ENCODE measurements around the gene NEK10. TPM values are rescaled to one million over a fixed set of nuclear protein-coding genes. Genes with fewer than 3 reads are reported as not detected.

Gene NEK10
- total RNA-seq, 1 experiment from 2014 or later = 5.7 TPM

DNA sequence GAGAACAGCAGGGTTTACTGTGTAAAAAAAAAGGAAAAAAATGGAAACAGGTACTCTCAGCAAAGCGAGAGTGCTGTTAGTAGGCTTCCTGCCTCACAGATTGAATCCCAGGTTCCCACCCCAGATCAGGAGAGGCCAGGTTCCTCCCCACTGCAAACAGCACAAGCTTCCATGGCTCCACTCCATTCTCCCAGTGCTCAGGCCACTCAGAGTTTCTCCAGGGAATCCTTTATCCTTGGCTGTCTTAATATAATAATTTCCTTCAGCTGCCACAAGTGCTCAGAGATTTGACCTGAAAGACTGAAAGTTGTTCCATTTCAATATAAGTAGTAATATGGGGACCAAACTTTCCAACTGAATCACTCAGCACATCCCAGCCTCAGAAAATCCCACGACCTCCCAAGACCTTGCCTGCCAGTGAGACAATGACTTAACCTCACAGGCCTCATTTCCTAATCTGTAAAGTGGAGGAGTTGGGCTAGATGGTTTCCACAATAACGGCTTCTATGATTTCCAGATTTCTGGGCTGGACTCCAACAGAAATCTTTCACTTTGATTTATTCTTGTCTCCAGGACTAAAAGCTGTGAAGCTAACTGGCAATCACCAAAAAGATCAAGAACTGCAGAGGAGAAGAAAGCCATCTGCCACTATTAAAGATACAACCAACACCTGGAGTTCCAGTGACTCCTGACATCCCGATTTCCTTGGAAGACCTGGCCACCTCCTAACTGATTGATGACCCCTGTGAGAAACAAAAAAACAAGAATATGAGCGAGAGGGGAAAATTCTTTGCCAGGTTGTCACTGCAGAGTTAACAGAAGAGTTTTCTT lies 289.5 kb downstream of the NEK10 start:
- no peaks in the 10 kb centered on the region for H3K27me3 ChIP-seq (ENCODE audit: control insufficient read depth, insufficient read depth, low read length)
- no TSS peak for BruUV-seq (replicated peaks)
- TF ChIP-seq SIN3A (IDR thresholded peaks at IDR 0.05; ENCODE audit: borderline replicate concordance, insufficient read depth, low read depth, low read length) (no peak), TCF7L2 (IDR thresholded peaks at IDR 0.05; ENCODE audit: low read depth, low read length) (no peak), POLR2AphosphoS5 (IDR thresholded peaks at IDR 0.05; ENCODE audit: low read depth, low read length) (no peak)
- TF ChIP-seq, protein P1, sequence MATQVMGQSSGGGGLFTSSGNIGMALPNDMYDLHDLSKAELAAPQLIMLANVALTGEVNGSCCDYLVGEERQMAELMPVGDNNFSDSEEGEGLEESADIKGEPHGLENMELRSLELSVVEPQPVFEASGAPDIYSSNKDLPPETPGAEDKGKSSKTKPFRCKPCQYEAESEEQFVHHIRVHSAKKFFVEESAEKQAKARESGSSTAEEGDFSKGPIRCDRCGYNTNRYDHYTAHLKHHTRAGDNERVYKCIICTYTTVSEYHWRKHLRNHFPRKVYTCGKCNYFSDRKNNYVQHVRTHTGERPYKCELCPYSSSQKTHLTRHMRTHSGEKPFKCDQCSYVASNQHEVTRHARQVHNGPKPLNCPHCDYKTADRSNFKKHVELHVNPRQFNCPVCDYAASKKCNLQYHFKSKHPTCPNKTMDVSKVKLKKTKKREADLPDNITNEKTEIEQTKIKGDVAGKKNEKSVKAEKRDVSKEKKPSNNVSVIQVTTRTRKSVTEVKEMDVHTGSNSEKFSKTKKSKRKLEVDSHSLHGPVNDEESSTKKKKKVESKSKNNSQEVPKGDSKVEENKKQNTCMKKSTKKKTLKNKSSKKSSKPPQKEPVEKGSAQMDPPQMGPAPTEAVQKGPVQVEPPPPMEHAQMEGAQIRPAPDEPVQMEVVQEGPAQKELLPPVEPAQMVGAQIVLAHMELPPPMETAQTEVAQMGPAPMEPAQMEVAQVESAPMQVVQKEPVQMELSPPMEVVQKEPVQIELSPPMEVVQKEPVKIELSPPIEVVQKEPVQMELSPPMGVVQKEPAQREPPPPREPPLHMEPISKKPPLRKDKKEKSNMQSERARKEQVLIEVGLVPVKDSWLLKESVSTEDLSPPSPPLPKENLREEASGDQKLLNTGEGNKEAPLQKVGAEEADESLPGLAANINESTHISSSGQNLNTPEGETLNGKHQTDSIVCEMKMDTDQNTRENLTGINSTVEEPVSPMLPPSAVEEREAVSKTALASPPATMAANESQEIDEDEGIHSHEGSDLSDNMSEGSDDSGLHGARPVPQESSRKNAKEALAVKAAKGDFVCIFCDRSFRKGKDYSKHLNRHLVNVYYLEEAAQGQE (IDR thresholded peaks at IDR 0.05; ENCODE audit: insufficient read depth in 1 of 2, low read depth in 2 of 2, low read length in 1 of 2) = no peak
- TF ChIP-seq, protein P2, sequence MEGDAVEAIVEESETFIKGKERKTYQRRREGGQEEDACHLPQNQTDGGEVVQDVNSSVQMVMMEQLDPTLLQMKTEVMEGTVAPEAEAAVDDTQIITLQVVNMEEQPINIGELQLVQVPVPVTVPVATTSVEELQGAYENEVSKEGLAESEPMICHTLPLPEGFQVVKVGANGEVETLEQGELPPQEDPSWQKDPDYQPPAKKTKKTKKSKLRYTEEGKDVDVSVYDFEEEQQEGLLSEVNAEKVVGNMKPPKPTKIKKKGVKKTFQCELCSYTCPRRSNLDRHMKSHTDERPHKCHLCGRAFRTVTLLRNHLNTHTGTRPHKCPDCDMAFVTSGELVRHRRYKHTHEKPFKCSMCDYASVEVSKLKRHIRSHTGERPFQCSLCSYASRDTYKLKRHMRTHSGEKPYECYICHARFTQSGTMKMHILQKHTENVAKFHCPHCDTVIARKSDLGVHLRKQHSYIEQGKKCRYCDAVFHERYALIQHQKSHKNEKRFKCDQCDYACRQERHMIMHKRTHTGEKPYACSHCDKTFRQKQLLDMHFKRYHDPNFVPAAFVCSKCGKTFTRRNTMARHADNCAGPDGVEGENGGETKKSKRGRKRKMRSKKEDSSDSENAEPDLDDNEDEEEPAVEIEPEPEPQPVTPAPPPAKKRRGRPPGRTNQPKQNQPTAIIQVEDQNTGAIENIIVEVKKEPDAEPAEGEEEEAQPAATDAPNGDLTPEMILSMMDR (IDR thresholded peaks at IDR 0.05) = no peak
- intact Hi-C loops (cut with micrococcal nuclease; ENCODE audit: unreplicated experiment) (no loop called here), in situ Hi-C loops (cut with HindIII; ENCODE audit: low pct_unique_long_range_greater_than_20kb, low sequenced_read_pairs) (no loop called here)
- H3K4me3 ChIP-seq (ENCODE audit: low read depth in 2 of 2, low read length in 2 of 2) = no peak overlapping the region
- no peaks in the 10 kb centered on the region for H3K4me1 ChIP-seq (ENCODE audit: control insufficient read depth, insufficient read depth, low read length)
- no peaks in the 10 kb centered on the region for H3K36me3 ChIP-seq (ENCODE audit: control insufficient read depth, insufficient read depth, low read length)
- no peaks in the 10 kb centered on the region for H3K9me3 ChIP-seq (ENCODE audit: control insufficient read depth, insufficient read depth, low read depth, low read length)
- ATAC-seq = no peak
- CTCF ChIA-PET = no interaction called here
- POLR2A ChIA-PET = no interaction called here
- DNase-seq (ENCODE audit: low read depth, low spot score) = no peak
- no peak overlapping the region for H3K27ac ChIP-seq (ENCODE audit: low read length)

DNA sequence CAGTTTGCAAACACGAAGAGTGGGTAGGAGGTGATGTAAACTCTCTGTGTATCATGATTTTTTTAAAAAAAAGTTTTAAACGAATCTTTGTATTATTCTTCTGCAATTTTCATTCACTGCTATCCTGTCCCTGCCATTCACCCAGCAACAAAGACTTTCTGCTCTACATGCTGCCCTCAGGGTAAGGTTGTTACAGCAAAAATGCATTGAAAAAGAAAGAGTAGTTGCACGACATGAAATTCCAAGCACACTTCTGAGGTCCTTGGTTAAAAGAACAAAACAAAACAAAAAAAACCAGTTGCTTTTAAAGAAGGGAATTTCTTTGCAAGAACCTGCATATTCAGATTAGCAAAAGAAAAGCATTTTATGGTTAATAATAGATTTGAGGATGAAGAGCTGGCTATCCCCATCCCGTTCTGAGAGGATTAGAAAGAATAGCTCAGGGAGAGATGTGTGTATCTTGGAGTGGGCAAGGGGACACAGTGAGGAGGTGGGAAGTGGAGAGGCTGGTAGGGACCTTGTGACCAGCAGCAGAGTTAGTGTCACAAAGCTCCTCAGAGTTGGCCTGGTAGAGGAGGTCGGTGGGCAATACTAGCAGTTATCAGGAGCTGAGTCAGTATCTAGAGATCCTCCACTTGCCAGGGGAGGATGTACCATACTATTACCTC lies 290.8 kb downstream of the NEK10 start:
- TF ChIP-seq, protein P2 (IDR thresholded peaks at IDR 0.05) = no peak
- TF ChIP-seq POLR2AphosphoS5 (IDR thresholded peaks at IDR 0.05; ENCODE audit: low read depth, low read length) (no peak), TCF7L2 (IDR thresholded peaks at IDR 0.05; ENCODE audit: low read depth, low read length) (no peak), SIN3A (IDR thresholded peaks at IDR 0.05; ENCODE audit: borderline replicate concordance, insufficient read depth, low read depth, low read length) (no peak)
- TF ChIP-seq, protein P1 (IDR thresholded peaks at IDR 0.05; ENCODE audit: insufficient read depth in 1 of 2, low read depth in 2 of 2, low read length in 1 of 2) = no peak
- no peak overlapping the region for H3K27ac ChIP-seq (ENCODE audit: low read length)
- in situ Hi-C loops (cut with HindIII; ENCODE audit: low pct_unique_long_range_greater_than_20kb, low sequenced_read_pairs) = no loop called here
- H3K4me3 ChIP-seq (ENCODE audit: low read depth in 2 of 2, low read length in 2 of 2) = no peak overlapping the region
- no peaks in the 10 kb centered on the region for H3K27me3 ChIP-seq (ENCODE audit: control insufficient read depth, insufficient read depth, low read length)
- DNase-seq (ENCODE audit: low read depth, low spot score) = no peak
- ChIA-PET POLR2A (no interaction called here), CTCF (no interaction called here)
- no TSS peak for BruUV-seq (replicated peaks)
- H3K36me3 ChIP-seq (ENCODE audit: control insufficient read depth, insufficient read depth, low read length) = no peaks in the 10 kb centered on the region
- no peak for ATAC-seq
- no peaks in the 10 kb centered on the region for H3K4me1 ChIP-seq (ENCODE audit: control insufficient read depth, insufficient read depth, low read length)
- intact Hi-C loops (cut with micrococcal nuclease; ENCODE audit: unreplicated experiment) = no loop called here
- H3K9me3 ChIP-seq (ENCODE audit: control insufficient read depth, insufficient read depth, low read depth, low read length) = no peaks in the 10 kb centered on the region

All from Panc1 (cell line).